Upper lobe of right lung (tissue), 1 donor: Measurements from ENCODE around the gene CYP2D6. TPM values are rescaled to one million over a fixed set of nuclear protein-coding genes. Genes with fewer than 3 reads are reported as not detected.
"Not testable (repeated sequence)": the region's sequence is repeated elsewhere in the genome, so short reads cannot be mapped to it uniquely, and the experiment has no call there.

Experiments
- ATAC-seq: fragments of 200-7000 bp; cut with Tn5 transposase; one replicate; pipeline ENCODE4 v1.9.1; 2020; ENCODE audit warnings: mild to moderate bottlenecking, moderate library complexity
- DNase-seq: peaks from one replicate; pipeline ENCODE4 v3.0.0-alpha.2; 2020
- H3K27ac ChIP-seq: fragments of 200-600 bp; one replicate; pipeline ENCODE4 v1.8.0; 2022
- H3K27me3 ChIP-seq: fragments of 200-600 bp; one replicate; pipeline ENCODE4 v1.8.0; 2022; ENCODE audit warnings: mild to moderate bottlenecking
- H3K36me3 ChIP-seq: fragments of 200-600 bp; one replicate; pipeline ENCODE4 v1.8.0; 2022
- H3K4me1 ChIP-seq: fragments of 200-600 bp; one replicate; pipeline ENCODE4 v1.8.0; 2022
- H3K4me3 ChIP-seq: fragments of 200-600 bp; one replicate; pipeline ENCODE4 v1.8.0; 2022; ENCODE audit warnings: mild to moderate bottlenecking
- H3K9me3 ChIP-seq: fragments of 200-600 bp; one replicate; pipeline ENCODE4 v1.8.0; 2022
- CTCF ChIP-seq: fragments of 200-600 bp; IDR thresholded peaks from one replicate; pipeline ENCODE4 v1.8.0; 2022; ENCODE audit warnings: antibody characterized with exemption
- intact Hi-C: fragments of 100-400 bp; cut with DNase I; formaldehyde crosslinking; loops from one replicate; pipeline ENCODE4 v1.11.0; 2022
- total RNA-seq: library from RNA; stranded (reverse); fragmentation: NEBNext Ultra II Directional; extraction: Animal tissue kit (Norgen Biotek cat#: 25700); gene quantifications from one replicate; pipeline ENCODE4 v1.2.1, GENCODE V29; 2021
- donor health status: DM: no; HTN: yes; CAD: no; lungs with severe emphysema.

Gene CYP2D6
- total RNA-seq, 1 donor from 2014 or later: 1.0 TPM

DNA sequence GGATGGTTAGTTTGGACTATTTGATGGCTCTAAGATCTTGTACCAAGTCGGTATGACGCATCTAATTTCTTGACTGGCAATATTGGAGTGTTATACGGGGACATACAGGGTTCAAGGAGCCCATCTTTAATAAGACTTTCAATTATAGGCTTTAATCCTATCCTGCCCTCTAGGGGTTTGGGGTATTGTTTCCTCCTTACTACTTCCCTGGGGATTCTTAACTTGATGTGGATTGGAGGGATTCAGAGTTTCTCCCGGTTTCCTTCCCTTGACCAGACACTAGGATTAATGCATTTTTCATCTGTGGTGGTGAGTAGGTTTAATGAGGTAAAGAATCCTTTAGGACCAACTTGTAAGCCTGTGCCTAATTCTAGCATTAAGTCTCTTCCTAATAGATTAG lies 18.8 kb downstream of the CYP2D6 start:
- ATAC-seq: no peak
- intact Hi-C loops: no loop called here

GRCh38 chr22:42108848-42109247 lies 21.8 kb downstream of the CYP2D6 start:
- ATAC-seq (no peak), DNase-seq (no peak)
- intact Hi-C loops: no loop called here

More for the DNA sequence above, 18.8 kb downstream of the CYP2D6 start:
- Histone ChIP-seq H3K36me3 (no peaks in the 10 kb centered on the region), H3K4me1 (peaks cover 4% of the 10 kb centered on the region), H3K27me3 (no peaks in the 10 kb centered on the region), H3K27ac (no peak overlapping the region), H3K4me3 (no peak overlapping the region), H3K9me3 (peaks cover 8% of the 10 kb centered on the region)
- no peak for TF ChIP-seq CTCF
- no peak for DNase-seq

DNA sequence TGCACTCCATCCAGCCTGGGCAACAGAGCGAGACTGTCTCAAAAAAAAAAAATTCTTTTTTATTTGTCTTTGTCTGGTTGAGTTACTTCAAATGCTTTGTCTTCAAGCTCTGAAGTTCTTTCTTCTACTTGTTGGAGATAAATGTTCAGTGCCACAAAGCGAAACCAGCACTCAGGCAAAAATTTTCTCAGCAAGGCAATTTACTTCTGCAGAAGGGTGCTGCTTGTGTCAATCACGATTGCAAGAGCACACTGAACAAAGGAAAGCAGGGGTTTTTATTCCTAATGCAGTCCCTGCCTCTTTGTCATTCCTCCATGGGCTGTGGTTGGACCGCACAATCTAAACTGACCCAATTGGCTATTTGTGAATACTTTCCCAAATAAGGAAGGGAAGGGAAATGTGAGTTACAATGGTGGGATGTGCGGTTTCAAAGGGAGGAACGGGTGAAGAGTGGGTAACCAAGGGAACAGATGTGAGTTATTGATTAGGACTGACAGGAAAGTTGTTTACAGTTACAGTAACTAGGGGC lies 26.2 kb downstream of the CYP2D6 start:
- H3K27me3 ChIP-seq, ATAC-seq, DNase-seq, H3K36me3 ChIP-seq, intact Hi-C loops, H3K27ac ChIP-seq, H3K4me1 ChIP-seq, H3K4me3 ChIP-seq: not testable (repeated sequence)
- H3K9me3 ChIP-seq: peaks cover 20% of the 10 kb centered on the region

More at GRCh38 chr22:42108848-42109247, 21.8 kb downstream of the CYP2D6 start:
- Histone ChIP-seq H3K27ac (no peak overlapping the region), H3K4me1 (no peaks in the 10 kb centered on the region), H3K9me3 (peaks cover 9% of the 10 kb centered on the region), H3K27me3 (no peaks in the 10 kb centered on the region), H3K36me3 (no peaks in the 10 kb centered on the region), H3K4me3 (no peak overlapping the region)
- TF ChIP-seq CTCF: no peak

DNA sequence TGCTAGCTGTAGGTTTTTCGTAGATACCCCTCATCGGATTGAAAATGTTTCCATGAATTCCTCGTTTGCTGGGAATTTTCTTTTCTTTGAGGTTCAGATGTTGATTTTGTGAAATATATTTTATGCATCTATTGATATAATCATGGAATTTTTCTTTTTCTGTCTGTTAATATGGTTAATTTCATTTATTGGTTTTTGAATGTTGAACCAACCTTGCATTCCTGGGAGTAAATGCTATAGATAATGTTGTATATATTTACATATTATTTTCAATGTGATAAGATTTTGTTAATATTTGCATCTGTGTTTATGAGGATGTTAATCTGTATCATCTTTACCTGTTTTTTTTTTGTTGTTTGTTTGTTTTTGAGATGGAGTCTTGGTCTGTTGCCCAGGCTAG lies 29.4 kb downstream of the CYP2D6 start:
- TF ChIP-seq CTCF: no peak
- no peaks in the 10 kb centered on the region for H3K36me3 ChIP-seq

GRCh38 chr22:42091455-42091782 lies 39.2 kb downstream of the CYP2D6 start:
- ATAC-seq: no peak
- Histone ChIP-seq H3K36me3 (peaks cover 11% of the 10 kb centered on the region), H3K4me1 (peaks cover 16% of the 10 kb centered on the region), H3K27me3 (no peaks in the 10 kb centered on the region), H3K9me3 (no peaks in the 10 kb centered on the region), H3K27ac (peak overlapping the region; percentile 97), H3K4me3 (peak overlapping the region; percentile 94)
- no peak for DNase-seq
- intact Hi-C loops: no loop called here
- TF ChIP-seq CTCF: no peak

More for the DNA sequence above, 29.4 kb downstream of the CYP2D6 start:
- Histone ChIP-seq H3K4me1 (no peaks in the 10 kb centered on the region), H3K9me3 (peaks cover 20% of the 10 kb centered on the region), H3K27ac (no peak overlapping the region), H3K4me3 (no peak overlapping the region), H3K27me3 (no peaks in the 10 kb centered on the region)
- intact Hi-C loops: no loop called here
- no peak for DNase-seq
- no peak for ATAC-seq

GRCh38 chr22:42090596-42091454 lies 39.8 kb downstream of the CYP2D6 start, which contains the start of gene NDUFA6:
Gene NDUFA6, minus strand, starts transcription at chr22:42090772. Its CDS starts 28 bp downstream, at chr22:42090744.
- ATAC-seq (peak; percentile 99), DNase-seq (peak; percentile 99)
- H3K9me3 ChIP-seq: no peaks in the 10 kb centered on the region
- peak; percentile 95 for TF ChIP-seq CTCF
- H3K27ac ChIP-seq: peak within 1 kb of the TSS; percentile 97
- H3K36me3 ChIP-seq: peaks cover 17% of the 10 kb centered on the region
- intact Hi-C loops: no loop called here
- peak within 1 kb of the TSS; percentile 94 for H3K4me3 ChIP-seq
- no peaks in the 10 kb centered on the region for H3K27me3 ChIP-seq
- H3K4me1 ChIP-seq: peaks cover 16% of the 10 kb centered on the region
